ENCODE results near the gene BTG3.
A peak's percentile ranks its signal among the peaks of the same experiment; 100 is the strongest.

The BTG3 gene, protein sequence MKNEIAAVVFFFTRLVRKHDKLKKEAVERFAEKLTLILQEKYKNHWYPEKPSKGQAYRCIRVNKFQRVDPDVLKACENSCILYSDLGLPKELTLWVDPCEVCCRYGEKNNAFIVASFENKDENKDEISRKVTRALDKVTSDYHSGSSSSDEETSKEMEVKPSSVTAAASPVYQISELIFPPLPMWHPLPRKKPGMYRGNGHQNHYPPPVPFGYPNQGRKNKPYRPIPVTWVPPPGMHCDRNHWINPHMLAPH

GRCh38 chr21:17612565-17613241, at the start of gene BTG3:
BTG3 (minus strand) TSS chr21:17612901; CDS start chr21:17609144, 3,757 bp downstream.
- peak; percentile 67 for DNase-seq (ENCODE audit: low read depth)

- no peak for DNase-seq (ENCODE audit: low read depth)
Observed at GRCh38 chr21:17660862-17661261, 48.2 kb upstream of the BTG3 start.

DNA sequence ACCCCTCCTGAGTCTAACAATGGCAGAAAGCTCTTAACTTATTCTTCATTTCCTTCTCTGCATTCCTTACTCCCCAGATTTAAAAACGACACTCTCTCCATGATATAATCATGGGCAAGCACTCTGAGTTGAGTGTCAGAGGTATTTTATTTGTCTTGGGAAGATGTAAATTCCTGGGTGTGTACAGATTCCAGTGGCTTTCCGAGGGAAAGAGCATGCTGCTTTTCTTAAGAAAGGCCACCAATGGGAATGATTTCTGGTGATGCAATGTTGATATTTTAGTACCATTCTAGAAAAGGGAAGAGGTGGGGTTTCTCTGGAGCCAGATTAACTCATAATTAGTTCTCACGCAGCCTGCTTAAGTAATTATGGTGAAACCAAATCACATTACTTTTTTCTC, 47.8 kb upstream of the BTG3 start:
- no peak for DNase-seq (ENCODE audit: low read depth)

GRCh38 chr21:17658931-17659330, 46.2 kb upstream of the BTG3 start:
- no peak for DNase-seq (ENCODE audit: low read depth)

- no peak for DNase-seq (ENCODE audit: low read depth)
Observed at GRCh38 chr21:17651526-17651925, 38.8 kb upstream of the BTG3 start.

- DNase-seq (ENCODE audit: low read depth): no peak
Observed at GRCh38 chr21:17650292-17650691, 37.6 kb upstream of the BTG3 start.

DNA sequence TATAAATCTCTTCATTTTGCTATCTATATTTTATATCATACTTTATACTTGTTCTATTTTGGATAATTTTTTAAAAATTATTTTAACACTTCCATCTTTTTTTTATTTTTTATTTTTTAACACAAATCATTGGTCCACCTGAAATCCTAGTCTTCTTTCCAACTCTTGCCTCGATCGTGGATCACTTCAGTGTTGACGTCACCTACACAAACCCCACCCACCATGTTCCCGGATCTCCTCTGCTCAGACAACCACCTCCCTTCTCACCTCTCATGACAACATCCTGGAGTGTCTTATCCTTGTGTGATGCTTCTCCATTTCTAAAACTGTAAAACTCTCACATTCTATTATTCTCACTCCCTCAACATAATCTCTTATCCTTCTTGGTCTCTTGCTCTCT, 34.1 kb upstream of the BTG3 start:
- no peak for DNase-seq (ENCODE audit: low read depth)

- DNase-seq (ENCODE audit: low read depth): no peak
Observed at GRCh38 chr21:17644186-17644585, 31.5 kb upstream of the BTG3 start.

DNA sequence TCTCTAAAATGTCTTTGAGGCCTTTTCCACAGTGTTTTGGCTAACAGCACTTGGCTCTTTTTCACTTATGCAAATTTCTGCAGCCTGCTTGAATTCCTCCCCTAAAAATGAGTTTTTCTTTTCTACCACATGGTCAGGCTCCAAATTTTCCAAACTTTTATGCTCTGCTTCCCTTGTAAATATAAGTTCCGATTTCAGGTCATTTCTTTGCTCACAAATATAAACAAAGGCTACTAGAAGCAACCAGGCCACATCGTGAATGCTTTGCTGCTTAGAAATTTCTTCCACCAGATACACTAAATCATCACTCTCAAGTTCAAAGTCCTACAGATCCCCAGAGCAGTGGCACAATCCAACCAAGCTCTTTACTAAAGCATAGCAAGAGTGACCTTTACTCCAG, 28.1 kb upstream of the BTG3 start:
- DNase-seq (ENCODE audit: low read depth): no peak

DNA sequence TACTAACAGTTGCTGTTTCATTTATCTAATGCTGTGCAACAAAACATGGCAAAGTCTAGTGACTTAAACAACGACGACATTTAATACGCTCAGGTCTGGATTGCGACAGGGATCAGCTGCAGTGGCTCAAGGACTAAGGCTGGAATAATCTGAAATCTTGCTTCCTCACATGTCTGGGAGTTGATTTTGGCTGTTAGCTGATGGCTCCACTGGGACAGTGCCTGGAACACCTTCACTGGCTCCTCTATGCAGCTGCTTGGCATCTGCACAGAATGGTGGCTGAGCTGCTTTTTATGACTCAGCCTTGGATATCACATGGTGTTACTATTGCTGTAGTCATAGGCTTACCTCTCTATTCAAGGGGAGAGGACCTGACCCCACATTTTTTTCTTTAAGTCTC, 24.0 kb upstream of the BTG3 start:
- no peak for DNase-seq (ENCODE audit: low read depth)

DNA sequence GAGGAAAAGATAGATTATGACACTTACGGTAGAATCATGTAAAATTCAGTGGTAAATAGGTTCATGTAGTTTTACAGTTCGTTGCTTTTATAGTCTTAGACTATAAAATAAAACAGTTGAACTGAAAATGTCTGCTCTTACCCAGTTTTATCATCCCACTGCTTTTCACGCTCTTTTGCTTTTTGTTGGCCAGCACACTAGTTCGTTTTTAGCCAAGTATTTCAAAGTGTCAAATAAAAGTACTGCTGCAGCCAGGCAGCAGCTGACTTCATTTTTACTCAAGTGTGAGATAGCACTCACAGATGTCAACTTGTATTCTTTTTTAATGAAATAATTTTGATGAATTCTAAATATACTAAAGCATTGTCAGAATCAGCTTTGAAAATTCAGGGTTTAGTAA, 18.5 kb upstream of the BTG3 start:
- DNase-seq (ENCODE audit: low read depth): no peak

GRCh38 chr21:17622018-17622417, 9.3 kb upstream of the BTG3 start:
- DNase-seq (ENCODE audit: low read depth): no peak

DNA sequence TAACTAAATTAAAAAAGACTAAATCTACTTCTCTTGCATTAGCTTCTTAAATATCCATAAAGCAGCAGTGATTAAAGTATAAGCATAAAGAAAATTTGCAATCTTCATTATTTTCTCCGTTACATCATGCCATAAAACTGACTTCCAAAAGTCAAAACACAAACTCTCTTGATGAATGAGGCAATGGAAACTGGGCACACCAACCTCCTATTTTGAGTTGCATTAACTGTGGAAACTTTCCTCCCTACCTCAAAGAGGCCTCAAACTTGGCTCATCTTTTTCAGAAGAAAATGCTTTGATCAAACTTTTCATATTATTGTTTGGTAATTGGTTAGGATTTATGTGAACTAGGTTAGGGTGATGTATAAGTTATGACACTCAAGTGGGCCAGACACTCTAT, 4.1 kb upstream of the BTG3 start:
- DNase-seq (ENCODE audit: low read depth): no peak

GRCh38 chr21:17613242-17613676, 558 bp upstream of the BTG3 start:
- DNase-seq (ENCODE audit: low read depth): no peak

- DNase-seq (ENCODE audit: low read depth): no peak
Observed at GRCh38 chr21:17612023-17612564, 607 bp downstream of the BTG3 start.

DNA sequence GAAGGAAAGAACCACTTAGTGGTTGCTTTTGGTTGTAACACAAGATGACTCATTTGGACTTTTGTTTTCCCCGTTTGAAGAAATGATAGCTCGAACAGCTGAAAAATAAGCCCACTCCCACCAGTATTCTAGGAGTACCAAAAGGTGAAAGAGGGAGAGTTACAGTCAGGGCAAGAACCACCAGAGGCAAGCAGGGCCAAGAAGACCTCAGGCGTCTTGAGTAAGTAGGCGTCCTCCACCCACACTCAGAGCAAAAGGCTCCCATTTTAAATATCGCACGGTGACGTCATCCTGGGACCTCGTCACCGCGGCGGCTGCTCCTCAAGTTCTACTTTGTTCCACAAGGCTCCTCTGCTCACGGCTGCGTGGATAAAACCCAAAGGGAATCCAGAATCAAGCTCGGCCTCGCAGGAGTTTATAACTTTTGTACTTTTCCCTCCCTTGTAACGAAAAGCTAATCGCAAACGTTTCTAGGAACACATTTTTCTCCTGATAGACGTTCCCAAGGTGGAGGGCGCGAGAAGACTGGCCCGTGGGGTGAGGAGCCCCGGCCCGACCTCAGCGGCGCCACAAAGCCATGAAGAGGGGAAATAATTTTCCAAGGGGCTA, 1.2 kb downstream of the BTG3 start:
- DNase-seq (ENCODE audit: low read depth): peak; percentile 36

GRCh38 chr21:17610911-17611310, 1.8 kb downstream of the BTG3 start:
- no peak for DNase-seq (ENCODE audit: low read depth)

GRCh38 chr21:17609681-17610080, 3.0 kb downstream of the BTG3 start:
- DNase-seq (ENCODE audit: low read depth): no peak

DNA sequence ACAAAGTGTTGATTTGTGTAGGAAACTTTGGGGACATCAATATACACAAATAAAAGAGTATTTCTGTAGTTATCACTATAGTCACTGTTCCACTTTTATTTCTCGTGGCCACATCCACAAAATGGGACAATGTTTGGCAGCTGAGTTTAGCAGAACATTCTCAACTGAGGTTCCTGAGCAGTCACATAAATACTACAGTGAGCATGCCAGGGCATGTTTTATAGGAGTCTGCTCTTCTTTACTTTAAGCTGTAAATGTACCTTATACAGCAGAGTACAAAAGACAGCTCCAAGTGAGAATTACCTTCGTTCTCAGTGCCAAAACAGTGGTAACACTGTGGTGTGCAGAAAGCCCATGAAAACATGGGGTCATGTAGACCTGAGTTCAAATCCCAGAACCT, 5.0 kb downstream of the BTG3 start:
- DNase-seq (ENCODE audit: low read depth): no peak

DNA sequence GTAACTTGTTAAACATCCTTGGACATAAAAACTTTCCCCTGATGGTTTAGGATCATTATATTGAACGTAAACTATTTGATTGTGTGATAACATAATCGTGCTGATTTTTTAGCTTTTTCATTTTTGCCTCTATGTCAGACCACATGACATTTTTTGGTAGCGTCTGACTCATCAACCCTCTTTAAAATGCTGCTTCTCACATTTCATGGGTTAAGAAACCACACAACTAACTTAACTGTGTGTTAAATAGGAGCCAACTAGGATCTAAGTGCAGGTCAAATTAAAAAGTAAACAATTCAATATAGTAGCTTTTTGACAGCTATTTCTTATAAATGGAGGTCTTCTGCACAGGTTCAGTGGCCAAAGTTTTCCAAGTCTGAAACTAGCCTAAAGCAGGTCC, 9.8 kb downstream of the BTG3 start:
- no peak for DNase-seq (ENCODE audit: low read depth)

DNA sequence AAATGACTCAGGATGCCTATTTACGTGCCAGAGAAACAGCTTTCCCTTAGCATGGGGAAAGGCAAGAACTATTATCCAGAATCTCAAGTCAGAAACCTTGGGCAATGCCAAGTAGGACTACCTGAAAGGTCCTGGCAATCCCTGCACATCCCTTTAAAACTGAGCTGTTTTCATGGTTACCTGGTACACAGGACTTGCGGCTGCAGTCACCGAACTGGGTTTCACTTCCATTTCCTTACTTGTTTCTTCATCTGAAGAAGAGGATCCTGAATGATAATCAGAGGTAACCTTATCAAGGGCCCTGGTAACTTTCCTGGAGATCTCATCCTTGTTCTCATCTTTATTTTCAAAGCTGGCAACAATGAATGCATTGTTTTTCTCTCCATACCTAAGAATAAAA, 14.3 kb downstream of the BTG3 start:
- DNase-seq (ENCODE audit: low read depth): no peak

- no peak for DNase-seq (ENCODE audit: low read depth)
Observed at GRCh38 chr21:17597680-17598079, 15.0 kb downstream of the BTG3 start.

DNA sequence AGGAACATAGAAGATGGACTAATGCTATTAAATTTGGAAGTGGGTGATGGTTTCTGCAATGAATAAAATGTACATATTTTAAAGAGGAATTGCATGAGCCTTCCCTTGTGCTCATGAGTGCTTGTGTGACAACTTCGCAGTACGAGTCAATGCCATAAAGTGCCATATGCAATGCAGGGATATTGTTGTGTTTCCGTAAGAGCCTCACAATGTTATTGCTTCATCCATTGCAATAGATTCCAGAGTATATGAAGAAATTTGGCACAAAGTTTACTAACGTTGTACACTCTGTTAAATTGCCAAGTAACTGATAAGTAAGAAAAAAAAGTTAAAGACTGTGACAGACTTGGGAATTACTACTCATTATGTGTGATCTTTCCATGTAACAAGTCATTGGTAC, 22.3 kb downstream of the BTG3 start:
- DNase-seq (ENCODE audit: low read depth): no peak

Measured in CMK (cell line).